GM21367 (cell line): ENCODE results near the gene APOL3.
"Not testable (repeated sequence)": the region's sequence is repeated elsewhere in the genome, so short reads cannot be mapped to it uniquely, and the experiment has no call there.

Source experiments
- ATAC-seq: cut with Tn5 transposase; IDR thresholded peaks from one replicate; pipeline ENCODE4 v1.9.1; 2021; ENCODE audit not compliant: unreplicated experiment

The APOL3 gene

DNA sequence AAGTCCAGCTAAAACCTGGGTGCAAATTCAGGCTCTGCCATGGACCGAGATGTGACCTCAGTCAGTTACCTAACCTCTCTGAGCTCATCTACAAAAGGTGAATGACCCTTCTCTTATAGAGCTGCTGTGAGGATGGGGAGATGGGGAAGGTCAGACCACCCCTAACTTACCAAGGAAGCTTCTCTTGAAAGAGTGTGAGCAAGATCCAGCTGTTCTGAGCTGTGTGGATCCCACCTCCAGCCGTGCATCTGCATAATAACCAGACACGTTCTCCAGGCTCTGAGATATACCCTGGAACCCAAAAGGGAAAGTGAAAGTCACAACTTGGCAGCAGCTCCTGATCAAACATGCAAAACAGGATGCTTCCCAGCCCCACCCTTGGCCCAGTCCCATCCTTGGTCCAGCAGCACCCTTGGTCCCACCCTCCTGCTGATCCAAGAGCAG is at the start of gene APOL3:
Gene APOL3 (minus strand): TSS at position 257 of the 444 bp plus-strand sequence. CDS start 11,700 bp downstream, outside the sequence.
- no peak for ATAC-seq

DNA sequence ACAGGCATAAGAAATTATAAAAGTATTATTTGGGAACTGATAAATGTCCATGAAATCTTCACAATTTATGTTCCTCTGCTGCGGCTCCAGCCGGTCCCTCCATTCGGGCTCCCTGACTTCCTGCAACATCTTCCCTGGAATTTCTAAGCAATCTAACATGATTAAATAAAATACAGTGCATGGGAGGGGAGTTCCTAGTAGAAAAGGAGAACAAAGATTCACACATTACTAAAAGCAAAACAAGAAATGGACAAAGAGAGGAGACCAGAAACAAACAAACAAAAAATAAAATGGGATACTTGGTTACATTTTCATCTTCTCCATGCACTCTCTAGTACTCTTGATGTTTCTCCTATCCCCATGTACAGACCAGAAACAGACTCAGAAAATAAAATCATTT is 49.7 kb upstream of the APOL3 start:
- ATAC-seq, result no peak

DNA sequence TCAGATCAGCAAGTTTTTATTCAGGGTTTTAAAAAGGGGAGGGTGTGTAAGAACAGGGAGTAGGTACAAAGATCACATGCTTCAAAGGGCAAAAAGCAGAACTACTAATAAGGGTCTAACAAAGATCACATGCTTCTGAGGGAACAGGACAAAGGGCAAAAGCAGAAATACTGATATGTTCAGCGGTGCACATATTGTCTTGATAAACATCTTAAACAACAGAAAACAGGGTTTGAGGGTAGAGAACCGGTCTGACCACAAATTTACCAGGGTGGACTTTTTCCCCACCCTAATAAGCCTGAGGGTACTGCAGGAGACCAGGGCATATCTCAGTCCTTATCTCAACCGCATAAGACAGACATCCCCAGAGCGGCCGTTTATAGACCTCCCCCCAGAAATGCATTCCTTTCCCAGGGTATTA is 48.9 kb upstream of the APOL3 start:
- ATAC-seq, result not testable (repeated sequence)

GRCh38 chr22:36208914-36209313 is 48.4 kb upstream of the APOL3 start:
- ATAC-seq, result no peak

GRCh38 chr22:36208162-36208765 is 47.7 kb upstream of the APOL3 start:
- ATAC-seq, result no peak

GRCh38 chr22:36206255-36206654 is 45.7 kb upstream of the APOL3 start:
- no peak for ATAC-seq

GRCh38 chr22:36205573-36205972 is 45.0 kb upstream of the APOL3 start:
- not testable (repeated sequence) for ATAC-seq

DNA sequence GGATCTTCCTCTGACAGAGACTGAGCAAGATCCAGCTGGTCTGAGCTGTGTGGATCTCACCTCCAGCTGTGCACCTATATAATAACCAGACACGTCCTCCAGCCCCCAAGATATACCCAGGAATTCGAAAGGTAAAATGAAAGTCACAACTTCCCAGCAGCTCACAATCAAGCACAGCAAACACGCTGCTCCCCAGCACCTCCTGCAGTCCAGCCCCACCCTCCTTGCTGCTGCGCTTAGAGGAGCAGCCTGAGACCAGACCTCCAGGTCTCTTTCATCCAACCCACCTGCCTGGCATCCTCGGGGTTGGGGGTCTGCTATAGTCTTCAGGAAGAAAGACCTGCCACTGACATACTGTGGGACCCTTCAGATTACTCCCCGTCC is 44.1 kb upstream of the APOL3 start:
- no peak for ATAC-seq

DNA sequence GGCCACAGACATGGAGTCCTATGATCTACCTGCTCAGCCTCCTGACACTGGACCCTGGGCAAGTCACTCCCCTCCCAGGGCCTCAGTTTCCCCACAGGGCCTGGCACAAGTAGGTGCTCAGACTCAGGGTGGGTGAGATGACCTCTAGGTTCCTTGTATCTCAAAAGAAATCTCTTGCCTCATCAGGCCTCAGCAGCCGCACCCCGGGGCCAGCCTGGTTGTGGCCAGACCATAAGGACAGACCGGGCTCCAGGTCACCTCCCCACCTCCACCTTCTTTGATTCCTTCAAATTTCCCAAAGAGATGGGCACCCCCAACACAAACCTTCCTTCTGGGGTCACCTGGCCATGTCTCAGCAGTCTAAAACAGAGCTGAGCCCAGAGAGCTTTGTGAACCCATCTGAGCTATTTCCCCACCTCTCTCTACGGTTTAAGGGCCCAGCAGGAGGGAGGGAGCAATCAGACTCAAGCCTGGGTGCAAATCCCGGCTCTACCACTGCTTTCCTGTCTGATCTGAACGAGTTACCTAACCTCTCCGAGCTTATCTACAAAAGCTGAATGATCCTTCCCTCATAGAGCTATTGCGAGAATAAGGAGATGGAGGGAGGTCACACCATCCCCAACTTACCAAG is 43.6 kb upstream of the APOL3 start:
- ATAC-seq, result no peak

GRCh38 chr22:36203441-36203840 is 42.9 kb upstream of the APOL3 start:
- not testable (repeated sequence) for ATAC-seq

DNA sequence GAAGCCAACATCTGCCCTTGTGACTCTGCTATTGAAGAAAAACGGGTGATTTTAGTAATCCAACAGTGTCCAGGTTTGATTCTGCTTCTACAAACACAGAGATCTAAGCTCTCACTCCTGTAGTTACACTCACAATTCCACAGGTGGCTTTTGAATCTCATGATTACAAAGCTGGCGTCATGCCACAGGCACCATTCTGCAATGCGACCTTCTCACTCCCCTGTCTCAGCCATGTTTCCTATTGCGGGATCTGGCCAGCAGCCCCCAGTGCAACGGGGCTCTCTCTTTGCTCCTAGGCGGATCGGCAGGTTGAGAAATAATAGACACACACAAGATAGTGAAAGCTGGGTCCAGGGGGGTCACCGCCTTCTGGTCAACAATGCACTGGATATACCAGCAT is 42.4 kb upstream of the APOL3 start:
- ATAC-seq, result not testable (repeated sequence)

DNA sequence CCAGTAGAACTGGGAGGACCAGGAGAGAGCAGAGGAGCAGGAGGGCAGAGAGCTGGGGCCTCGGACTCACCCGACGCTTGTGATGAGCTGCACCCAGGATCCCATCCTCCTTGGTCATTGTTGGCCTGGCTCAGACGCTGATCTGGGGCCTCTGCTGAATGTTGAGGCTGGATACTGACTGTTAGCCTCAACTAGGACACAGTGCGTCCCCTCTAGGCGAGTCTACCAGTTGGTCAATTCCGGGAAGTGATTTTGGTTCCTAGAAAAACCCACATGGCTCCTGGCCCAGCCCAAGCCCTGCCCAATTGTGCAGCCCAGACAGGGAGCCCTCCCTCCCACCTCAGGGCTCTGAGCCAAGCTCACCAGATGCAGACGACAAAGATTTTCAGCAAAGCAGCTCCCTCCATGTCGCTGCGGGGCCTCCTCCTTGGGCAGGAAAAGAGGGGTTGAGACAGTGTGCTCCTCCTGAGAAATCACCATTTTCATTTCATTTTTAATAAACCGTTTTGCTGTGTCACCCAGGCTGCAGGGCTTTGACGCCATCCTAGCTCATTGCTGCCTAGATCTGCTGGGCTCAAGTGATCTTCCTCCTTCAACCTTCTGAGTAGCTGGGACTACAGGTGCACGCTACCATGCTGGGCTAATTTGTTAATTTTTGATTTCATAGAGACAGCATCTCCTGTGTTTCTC is 41.2 kb upstream of the APOL3 start, which contains the start of gene APOL4:
Gene APOL4 (minus strand): TSS at position 180 of the 690 bp plus-strand sequence. CDS start 75 bp downstream, at position 105.
- ATAC-seq, result no peak

DNA sequence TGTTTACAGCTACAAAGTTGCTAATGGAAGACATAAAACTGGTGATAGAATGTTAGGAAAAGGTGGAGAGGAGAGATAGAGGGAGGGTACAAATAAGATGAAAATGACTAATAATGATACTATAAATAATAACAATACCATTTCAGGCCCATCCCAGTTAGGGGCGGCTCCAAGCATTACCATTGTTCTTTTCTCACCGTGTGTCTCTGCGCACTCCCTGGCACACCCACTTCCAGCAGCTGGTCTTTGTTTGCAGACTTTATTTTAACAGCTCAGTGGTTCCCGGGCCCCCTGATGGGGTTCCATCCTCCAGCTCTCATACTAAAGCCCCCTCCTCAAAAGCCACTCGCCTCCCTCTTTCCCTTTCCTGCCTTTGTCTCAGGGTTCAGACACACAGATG is 40.5 kb upstream of the APOL3 start:
- ATAC-seq, result not testable (repeated sequence)

DNA sequence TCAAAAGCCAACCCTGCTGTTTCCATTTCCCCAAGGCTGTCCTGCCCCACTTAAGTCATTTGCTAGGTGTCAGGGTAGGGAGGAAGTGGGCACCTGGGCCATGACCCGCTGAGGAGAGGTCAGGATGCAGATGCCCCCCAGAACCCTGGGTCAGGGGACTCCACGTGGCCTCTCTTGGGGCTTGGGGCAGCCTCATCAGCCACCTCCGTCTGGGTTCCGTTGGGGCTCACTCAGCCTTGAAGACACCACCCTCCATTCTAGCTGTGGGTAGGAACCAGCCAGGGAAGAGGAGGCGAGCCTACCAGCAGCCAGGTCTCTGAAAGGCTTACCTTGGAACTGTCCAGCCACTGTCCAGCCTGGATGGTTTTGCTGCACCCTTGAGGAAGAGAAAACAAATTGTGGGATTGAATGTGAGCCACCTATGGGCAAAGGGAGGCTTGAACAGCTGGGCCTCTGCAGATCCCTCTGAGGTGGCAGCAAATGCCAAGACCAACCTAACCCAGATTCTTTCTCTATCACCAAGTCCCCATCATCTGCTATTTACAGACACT is 38.5 kb upstream of the APOL3 start:
- no peak for ATAC-seq

DNA sequence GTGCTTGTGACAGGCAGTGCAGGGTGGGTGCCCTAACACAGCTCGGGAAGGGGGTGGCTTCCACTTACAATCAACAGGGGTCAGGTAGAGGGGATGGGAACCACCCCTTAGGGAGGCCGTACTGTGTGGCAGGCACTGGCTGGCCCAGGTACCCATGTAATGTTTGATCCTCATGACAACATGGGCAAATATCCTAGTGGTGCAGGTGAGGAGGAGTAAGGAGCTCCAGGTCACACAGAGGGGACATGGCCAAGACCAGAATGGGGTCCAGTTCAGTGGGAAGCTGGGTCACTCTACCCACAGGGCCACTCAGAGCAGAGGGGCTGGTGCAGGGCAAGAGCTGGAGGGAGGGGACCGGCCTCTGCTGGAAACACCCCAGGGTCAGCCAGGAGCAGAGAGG is 38.0 kb upstream of the APOL3 start:
- no peak for ATAC-seq

GRCh38 chr22:36197514-36198146 is 37.1 kb upstream of the APOL3 start:
- no peak for ATAC-seq

DNA sequence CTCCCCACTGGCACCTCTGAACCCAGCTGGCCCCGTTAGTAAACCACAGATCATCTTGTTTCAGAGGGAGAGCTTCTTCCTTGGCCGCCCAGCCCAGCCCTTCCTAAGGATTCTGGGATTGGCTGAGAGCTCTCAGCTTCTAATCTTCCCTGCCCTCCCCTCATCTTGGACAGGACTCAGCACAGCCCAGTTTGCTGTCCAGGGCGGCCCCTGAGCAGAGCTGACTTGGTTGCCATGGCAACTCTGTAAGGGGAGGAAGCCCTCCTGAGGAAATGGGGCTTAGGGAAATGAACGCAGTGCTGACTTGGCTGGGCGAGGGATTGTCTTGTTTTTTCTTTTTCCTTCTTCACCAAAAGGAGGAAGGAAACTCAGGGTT is 36.5 kb upstream of the APOL3 start:
- no peak for ATAC-seq

DNA sequence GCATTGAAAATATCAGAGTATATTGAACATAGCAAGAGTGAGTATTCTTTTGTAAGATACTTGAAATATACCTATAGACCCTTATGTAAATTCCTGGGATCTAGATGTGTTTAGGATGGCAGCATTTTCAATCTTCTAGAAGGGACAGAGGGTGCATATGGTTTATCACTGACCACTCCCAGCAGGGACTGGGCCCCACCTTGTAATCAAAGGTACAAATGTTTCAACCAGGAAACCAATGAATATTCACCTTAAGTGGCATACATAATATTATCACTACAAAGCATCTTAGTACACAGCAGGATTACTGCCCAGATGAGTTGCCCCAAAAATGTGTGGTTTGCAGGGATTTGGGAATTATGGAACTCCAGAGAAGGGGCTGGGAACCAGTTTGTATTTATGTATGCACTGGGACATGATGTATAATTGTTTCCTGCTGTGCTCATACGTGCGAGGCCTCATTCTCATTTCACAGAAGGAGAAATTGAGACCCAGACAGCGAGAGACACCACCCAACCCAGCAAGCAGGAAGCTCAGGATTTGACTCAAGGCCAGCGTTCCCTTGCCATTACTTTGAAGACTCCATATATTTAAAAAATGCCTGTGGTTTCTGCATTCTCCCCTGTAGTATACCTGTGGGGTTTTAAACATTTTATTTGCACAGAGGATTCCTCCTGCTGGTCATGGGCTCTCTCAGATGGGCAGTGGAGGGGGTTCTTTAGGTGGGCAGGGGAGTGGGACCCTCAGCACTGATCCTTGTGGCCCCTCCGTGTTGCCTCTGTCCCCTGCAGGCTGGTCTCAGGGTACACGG is 35.9 kb upstream of the APOL3 start:
- no peak for ATAC-seq

- ATAC-seq, result no peak
Observed at GRCh38 chr22:36194971-36195370, 34.4 kb upstream of the APOL3 start.

- ATAC-seq, result no peak
Observed at GRCh38 chr22:36194385-36194784, 33.8 kb upstream of the APOL3 start.

GRCh38 chr22:36193577-36193976 is 33.0 kb upstream of the APOL3 start:
- no peak for ATAC-seq
